GM12874 (cell line): ENCODE results near the gene RYR3.

Experiments used
- TF ChIP-seq, protein P1 (sequence below): IDR thresholded peaks from 2 replicates; pipeline ENCODE4 v1.5.1; 2011; ENCODE audit warnings: low read depth, mild to moderate bottlenecking, control low read depth, low read length, moderate library complexity; ENCODE audit not compliant: insufficient read depth

RYR3 gene

DNA sequence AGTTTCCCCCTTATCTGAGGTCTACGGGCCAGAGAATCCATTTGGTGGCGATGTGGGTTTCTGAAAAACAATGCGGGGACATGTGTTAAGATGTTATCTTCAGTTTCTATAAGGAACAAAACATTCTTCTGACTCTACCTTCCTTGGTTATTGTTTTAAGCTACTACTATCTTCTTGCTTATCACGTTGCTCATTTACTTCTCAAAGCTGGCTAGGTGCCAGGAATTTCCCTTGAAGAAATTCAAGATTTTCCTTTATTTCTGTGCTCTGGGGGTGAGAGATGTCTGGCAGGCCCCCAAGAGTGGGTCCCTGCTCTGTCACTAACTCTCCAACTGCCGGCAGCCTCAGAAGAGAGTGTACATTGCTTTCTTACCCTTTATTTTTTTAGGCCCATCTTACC is 119.8 kb downstream of the RYR3 start:
- TF ChIP-seq, protein P1, sequence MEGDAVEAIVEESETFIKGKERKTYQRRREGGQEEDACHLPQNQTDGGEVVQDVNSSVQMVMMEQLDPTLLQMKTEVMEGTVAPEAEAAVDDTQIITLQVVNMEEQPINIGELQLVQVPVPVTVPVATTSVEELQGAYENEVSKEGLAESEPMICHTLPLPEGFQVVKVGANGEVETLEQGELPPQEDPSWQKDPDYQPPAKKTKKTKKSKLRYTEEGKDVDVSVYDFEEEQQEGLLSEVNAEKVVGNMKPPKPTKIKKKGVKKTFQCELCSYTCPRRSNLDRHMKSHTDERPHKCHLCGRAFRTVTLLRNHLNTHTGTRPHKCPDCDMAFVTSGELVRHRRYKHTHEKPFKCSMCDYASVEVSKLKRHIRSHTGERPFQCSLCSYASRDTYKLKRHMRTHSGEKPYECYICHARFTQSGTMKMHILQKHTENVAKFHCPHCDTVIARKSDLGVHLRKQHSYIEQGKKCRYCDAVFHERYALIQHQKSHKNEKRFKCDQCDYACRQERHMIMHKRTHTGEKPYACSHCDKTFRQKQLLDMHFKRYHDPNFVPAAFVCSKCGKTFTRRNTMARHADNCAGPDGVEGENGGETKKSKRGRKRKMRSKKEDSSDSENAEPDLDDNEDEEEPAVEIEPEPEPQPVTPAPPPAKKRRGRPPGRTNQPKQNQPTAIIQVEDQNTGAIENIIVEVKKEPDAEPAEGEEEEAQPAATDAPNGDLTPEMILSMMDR, result no peak

DNA sequence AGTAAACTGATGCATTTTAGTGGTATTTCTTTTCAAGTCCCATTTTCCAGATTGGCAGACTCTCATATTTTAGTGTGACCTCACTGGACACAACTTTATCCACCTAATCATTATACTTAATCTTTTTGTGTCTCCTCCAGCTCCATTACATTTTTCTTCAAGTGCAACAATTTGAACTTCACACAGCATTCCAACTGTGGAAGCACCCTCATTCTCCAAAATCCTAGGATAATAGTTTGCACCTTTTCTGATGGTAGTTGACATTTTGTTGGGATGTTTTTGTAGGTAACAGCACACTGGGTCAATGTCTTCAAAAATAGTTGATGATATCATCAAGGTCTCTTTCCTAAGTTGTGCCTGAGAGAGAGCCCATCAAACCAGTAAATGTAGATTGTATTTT is 123.1 kb downstream of the RYR3 start:
- TF ChIP-seq, protein P1, result no peak

- TF ChIP-seq, protein P1, result no peak
Observed at GRCh38 chr15:33438396-33438795, 127.6 kb downstream of the RYR3 start.

DNA sequence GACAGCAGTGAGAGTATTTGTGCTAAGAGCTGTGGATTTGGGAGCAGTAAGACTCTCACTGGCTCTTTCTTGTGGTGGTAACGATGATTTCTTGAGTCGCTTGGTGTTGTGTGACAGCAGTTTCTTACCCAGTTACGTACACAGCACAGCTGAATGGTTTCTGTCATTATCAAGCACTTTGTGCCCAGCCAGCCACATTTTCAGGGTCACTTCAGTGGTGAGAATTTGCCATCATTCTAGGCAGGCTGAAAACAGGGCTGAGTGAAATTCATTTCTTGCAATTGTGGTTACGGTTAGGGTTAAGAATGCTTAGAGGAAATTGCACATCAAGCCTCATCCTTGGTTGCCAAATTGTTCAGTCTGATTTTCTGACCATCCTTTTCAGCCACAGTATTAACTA is 130.1 kb downstream of the RYR3 start:
- TF ChIP-seq, protein P1, result no peak

- TF ChIP-seq, protein P1, result no peak
Observed at GRCh38 chr15:33442449-33442848, 131.7 kb downstream of the RYR3 start.

- TF ChIP-seq, protein P1, result no peak
Observed at GRCh38 chr15:33443708-33444107, 132.9 kb downstream of the RYR3 start.

GRCh38 chr15:33445984-33446383 is 135.2 kb downstream of the RYR3 start:
- TF ChIP-seq, protein P1, result no peak

GRCh38 chr15:33448151-33448550 is 137.4 kb downstream of the RYR3 start:
- TF ChIP-seq, protein P1, result no peak
